ENCODE results near the gene ANKRD26.
"Not testable (repeated sequence)": the region's sequence is repeated elsewhere in the genome, so short reads cannot be mapped to it uniquely, and the experiment has no call there.

The ANKRD26 gene

GRCh38 chr10:27099916-27100812, at the start of gene ANKRD26:
Gene ANKRD26 (minus strand): TSS chr10:27100494. CDS start chr10:27100326, 168 bp downstream.
- DNase-seq = peak; percentile 100

GRCh38 chr10:27147701-27148100, 47.4 kb upstream of the ANKRD26 start:
- DNase-seq = no peak

- DNase-seq = no peak
Observed at GRCh38 chr10:27145937-27146336, 45.6 kb upstream of the ANKRD26 start.

GRCh38 chr10:27143686-27144085, 43.4 kb upstream of the ANKRD26 start:
- DNase-seq = no peak

GRCh38 chr10:27138277-27138676, 38.0 kb upstream of the ANKRD26 start:
- no peak for DNase-seq

- no peak for DNase-seq
Observed at GRCh38 chr10:27134371-27134770, 34.1 kb upstream of the ANKRD26 start.

GRCh38 chr10:27108165-27108564, 7.9 kb upstream of the ANKRD26 start:
- DNase-seq = no peak

GRCh38 chr10:27104919-27105318, 4.6 kb upstream of the ANKRD26 start:
- no peak for DNase-seq

GRCh38 chr10:27100813-27101347, 586 bp upstream of the ANKRD26 start:
- no peak for DNase-seq

- DNase-seq = no peak
Observed at GRCh38 chr10:27099448-27099847, 846 bp downstream of the ANKRD26 start.

GRCh38 chr10:27088119-27089044, 11.9 kb downstream of the ANKRD26 start:
- DNase-seq = no peak

GRCh38 chr10:27072436-27073114, 27.7 kb downstream of the ANKRD26 start:
- DNase-seq = no peak

GRCh38 chr10:27068217-27068891, 31.9 kb downstream of the ANKRD26 start:
- DNase-seq = no peak

- DNase-seq = no peak
Observed at GRCh38 chr10:27065084-27065483, 35.2 kb downstream of the ANKRD26 start.

GRCh38 chr10:27052656-27053055, 47.6 kb downstream of the ANKRD26 start:
- no peak for DNase-seq

GRCh38 chr10:27045247-27045646, 55.0 kb downstream of the ANKRD26 start:
- DNase-seq = not testable (repeated sequence)

GRCh38 chr10:27041196-27041595, 59.1 kb downstream of the ANKRD26 start:
- DNase-seq = no peak

- DNase-seq = no peak
Observed at GRCh38 chr10:27038168-27038567, 62.1 kb downstream of the ANKRD26 start.

GRCh38 chr10:27035163-27035562, 65.1 kb downstream of the ANKRD26 start:
- no peak for DNase-seq

- DNase-seq = no peak
Observed at GRCh38 chr10:27030060-27030459, 70.2 kb downstream of the ANKRD26 start.

GRCh38 chr10:27022048-27022447, 78.2 kb downstream of the ANKRD26 start:
- no peak for DNase-seq

- no peak for DNase-seq
Observed at GRCh38 chr10:27020243-27020642, 80.1 kb downstream of the ANKRD26 start.

All from eye (tissue), 1 donor.